ENCODE measurements around the gene SRGAP2B.
"Not testable (repeated sequence)": the region's sequence is repeated elsewhere in the genome, so short reads cannot be mapped to it uniquely, and the experiment has no call there.

Gene SRGAP2B

DNA sequence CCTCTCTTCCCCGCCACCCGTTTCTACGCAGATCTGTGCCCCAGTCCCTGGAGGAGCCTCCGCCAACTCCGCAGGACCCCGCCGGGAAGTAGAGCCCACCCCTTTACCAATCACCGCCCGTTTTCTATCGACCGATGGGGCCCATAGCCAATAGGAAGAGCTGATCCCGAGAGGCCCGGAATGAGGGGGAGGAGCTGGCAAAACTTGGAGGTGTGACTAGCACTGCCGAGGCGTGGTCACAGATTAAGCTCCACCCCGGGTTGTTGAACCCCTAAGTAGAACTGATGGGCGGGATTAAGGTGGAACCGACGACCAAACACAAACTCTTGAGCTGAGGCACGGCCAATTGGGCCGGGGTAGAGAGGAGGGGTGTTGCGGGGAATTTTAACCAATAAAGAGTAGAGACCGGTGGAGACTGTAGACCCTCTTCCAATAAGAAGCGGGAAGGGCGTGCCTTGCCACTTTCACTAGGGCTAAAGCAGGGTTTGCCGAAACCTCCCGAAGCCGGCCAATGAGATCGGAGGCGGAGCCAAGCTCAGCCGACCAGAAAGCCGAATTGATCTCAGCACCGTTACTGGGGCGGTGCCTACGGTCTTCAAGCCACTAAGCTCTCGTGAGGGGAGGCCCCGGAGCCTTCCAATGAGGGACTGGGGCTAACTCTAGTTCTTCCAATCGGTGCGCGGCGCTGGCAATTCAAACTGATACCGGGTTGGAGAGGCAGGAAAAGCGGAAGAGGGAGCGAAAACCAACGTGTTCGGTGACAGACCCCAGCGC is at the start of gene SRGAP2B, which contains the start of gene FAM72D:
SRGAP2B (minus strand) TSS at position 45 of the 774 bp plus-strand sequence. CDS start 2,427 bp downstream, outside the sequence.
FAM72D (plus strand) TSS at position 691 of the 774 bp plus-strand sequence. CDS start 874 bp downstream, outside the sequence.
- not testable (repeated sequence) for DNase-seq (ENCODE audit: low spot score)

DNA sequence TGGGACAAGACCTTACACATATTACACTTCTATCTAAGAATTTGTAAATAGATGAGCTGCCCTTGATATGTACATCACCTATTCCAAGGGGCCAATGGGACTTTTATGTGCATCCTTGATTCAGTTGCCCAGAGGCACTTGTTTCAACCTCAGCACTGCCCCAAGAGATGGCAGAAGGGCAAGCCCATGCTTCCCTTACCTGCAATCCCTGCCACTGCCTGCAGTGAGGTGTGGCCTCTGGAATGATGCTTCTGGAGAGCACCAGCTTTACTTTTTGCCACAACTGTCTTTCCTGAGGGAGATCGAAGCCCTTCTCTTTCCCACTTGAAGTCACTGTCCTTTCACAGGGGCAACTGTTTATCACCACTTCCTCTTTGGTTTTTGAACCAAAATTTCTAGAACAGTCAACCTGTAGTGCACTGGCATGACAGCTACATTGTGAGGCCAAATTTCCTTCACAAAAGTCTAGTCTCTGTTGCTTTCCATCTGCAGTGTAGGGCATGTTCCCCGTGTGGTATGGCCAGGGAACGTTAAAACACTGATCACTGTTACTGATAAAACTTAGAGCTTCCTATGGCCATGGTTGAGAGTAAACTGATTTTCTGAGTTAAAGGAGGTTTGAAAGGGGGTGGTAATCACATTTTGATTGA is 49.3 kb upstream of the SRGAP2B start:
- not testable (repeated sequence) for DNase-seq (ENCODE audit: low spot score)

- not testable (repeated sequence) for DNase-seq (ENCODE audit: low spot score)
Measured at GRCh38 chr1:145140549-145140948, 45.4 kb upstream of the SRGAP2B start.

- DNase-seq (ENCODE audit: low spot score), result not testable (repeated sequence)
Measured at GRCh38 chr1:145134476-145134875, 39.3 kb upstream of the SRGAP2B start.

DNA sequence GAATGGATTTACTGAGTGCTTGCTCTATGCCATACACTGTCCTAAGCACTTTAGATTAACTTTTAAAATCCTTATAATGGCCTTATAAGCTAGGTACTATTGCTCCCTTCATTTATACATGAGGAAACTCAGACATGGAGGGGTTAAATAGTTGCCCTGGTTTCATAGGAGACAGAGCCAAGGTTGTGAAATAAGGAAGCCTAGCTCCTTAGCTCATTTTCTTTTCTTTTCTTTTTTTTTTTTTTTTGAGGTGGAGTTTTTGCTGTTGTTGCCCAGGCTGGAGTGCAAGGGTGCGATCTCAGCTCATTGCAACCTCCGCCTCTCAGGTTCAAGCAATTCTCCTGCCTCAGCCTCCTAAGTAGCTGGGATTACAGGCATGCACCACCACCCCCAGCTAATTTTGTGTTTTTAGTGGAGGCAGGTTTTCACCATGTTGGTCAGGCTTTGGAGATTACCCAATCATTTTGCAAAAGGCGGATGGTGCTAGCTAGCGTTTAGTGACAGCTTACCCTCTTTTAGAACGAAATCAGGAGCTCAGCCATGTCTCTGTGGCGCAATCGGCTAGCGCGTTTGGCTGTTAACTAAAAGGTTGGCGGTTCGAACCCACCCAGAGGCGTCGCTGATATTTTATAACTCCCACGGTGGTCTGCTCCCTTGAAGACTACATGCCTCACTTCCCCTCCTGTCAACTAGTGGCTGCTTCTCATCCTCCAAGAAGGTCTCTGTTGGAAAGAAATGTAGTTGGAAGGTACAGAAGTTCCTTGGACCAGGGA is 33.8 kb upstream of the SRGAP2B start:
- not testable (repeated sequence) for DNase-seq (ENCODE audit: low spot score)

DNA sequence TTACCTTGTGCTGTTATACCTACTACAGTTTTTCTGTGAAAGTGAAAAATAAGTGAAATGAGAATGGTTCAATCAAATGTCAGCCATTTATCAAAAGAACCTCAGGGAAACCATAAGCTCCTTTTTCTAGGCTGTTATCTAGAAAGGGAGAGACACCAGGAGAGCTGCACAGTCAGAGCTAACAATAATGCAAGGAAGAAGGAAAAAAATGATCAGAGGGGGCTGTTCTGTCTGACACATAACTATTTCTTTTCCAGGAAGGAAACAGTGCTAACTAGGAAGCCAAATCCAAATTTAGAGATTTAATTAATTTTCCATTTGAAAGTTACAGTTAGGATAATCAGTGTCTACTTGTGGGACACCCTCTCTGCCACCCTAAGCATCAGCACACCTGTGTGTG is 32.0 kb upstream of the SRGAP2B start:
- not testable (repeated sequence) for DNase-seq (ENCODE audit: low spot score)

- not testable (repeated sequence) for DNase-seq (ENCODE audit: low spot score)
Measured at GRCh38 chr1:145125112-145125511, 30.0 kb upstream of the SRGAP2B start.

GRCh38 chr1:145123992-145124641 is 29.0 kb upstream of the SRGAP2B start:
- DNase-seq (ENCODE audit: low spot score), result not testable (repeated sequence)

- not testable (repeated sequence) for DNase-seq (ENCODE audit: low spot score)
Measured at GRCh38 chr1:145123062-145123395, 27.9 kb upstream of the SRGAP2B start.

- not testable (repeated sequence) for DNase-seq (ENCODE audit: low spot score)
Measured at GRCh38 chr1:145122344-145123061, 27.4 kb upstream of the SRGAP2B start.

DNA sequence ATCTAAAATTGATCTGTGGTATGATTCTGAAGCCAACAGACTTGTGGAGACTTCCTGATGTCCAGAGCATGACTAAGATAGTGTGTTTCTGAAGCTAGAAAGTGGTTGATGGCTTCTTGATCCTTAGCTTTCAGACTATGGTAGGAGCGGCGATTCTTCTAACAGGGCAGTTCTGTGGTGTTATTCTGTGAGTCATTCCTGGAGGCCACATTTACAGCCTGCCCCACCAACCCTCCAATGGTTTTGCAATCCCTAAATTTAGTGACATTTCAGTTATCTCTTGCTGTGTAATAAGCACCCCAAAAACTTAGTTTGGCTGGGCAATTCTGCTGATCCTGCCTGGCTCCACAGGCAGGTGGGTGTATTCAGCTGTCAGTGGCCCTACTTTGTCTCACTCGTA is 24.7 kb upstream of the SRGAP2B start:
- DNase-seq (ENCODE audit: low spot score), result not testable (repeated sequence)

GRCh38 chr1:145115587-145116493 is 20.7 kb upstream of the SRGAP2B start:
- not testable (repeated sequence) for DNase-seq (ENCODE audit: low spot score)

- DNase-seq (ENCODE audit: low spot score), result not testable (repeated sequence)
Measured at GRCh38 chr1:145114560-145115057, 19.5 kb upstream of the SRGAP2B start.

DNA sequence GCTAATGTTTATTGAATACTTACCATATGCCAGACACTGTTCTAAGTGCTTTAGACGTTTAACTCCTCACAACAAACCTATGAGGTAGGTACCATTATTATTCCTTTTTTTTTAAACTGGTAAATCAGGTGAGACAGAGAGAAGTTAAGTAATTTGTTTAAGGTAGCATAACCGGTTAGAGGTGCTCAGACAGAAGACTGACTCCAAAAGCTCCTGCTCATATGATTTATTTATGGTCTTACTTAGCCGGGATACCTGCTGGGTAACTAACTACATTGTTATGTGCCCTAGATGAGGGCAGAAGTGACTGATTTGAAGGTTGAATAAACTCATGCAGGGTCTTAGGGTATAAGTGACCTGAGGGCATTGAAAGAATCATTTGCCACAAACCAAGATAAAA is 17.6 kb upstream of the SRGAP2B start:
- not testable (repeated sequence) for DNase-seq (ENCODE audit: low spot score)

DNA sequence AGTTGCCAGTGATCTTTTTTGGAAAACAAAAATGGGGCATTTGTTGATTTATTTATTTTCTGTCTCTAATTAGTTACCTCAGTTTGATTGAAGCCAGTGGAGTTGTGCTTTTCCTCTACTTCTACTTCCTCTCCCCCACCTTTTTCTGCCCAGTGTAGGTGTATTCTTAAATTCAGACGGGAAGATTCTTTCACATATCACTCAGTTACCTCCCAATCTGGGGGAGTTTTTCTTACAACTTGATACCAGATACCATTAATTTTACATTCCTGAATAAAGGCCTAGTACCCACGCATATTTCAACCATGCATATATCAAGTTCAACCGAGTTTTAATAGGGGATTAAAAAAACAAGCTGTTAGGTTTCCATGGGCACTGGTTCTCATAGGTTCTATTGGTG is 16.5 kb upstream of the SRGAP2B start:
- not testable (repeated sequence) for DNase-seq (ENCODE audit: low spot score)

DNA sequence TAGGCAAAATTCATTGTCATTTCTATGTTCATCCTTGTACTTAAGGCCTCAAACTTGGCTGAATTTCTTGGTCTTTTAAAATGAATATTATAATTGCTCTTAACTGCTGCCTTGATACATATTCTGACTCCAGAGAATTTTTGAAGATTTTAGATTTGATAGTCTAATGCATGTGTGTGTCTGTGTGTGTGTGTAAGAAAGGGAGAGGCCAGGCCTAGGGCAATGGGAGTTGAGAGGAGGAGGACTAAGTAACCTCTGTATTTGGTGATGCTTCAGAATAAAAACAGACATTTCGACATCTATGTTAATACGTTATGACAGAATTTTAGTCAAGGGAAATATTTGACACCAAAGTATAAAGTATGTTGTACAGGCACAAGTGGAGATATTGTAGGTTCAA is 8.2 kb upstream of the SRGAP2B start:
- not testable (repeated sequence) for DNase-seq (ENCODE audit: low spot score)

GRCh38 chr1:145101725-145102124 is 6.6 kb upstream of the SRGAP2B start:
- not testable (repeated sequence) for DNase-seq (ENCODE audit: low spot score)

GRCh38 chr1:145094655-145095211 is 395 bp downstream of the SRGAP2B start:
- DNase-seq (ENCODE audit: low spot score), result not testable (repeated sequence)

DNA sequence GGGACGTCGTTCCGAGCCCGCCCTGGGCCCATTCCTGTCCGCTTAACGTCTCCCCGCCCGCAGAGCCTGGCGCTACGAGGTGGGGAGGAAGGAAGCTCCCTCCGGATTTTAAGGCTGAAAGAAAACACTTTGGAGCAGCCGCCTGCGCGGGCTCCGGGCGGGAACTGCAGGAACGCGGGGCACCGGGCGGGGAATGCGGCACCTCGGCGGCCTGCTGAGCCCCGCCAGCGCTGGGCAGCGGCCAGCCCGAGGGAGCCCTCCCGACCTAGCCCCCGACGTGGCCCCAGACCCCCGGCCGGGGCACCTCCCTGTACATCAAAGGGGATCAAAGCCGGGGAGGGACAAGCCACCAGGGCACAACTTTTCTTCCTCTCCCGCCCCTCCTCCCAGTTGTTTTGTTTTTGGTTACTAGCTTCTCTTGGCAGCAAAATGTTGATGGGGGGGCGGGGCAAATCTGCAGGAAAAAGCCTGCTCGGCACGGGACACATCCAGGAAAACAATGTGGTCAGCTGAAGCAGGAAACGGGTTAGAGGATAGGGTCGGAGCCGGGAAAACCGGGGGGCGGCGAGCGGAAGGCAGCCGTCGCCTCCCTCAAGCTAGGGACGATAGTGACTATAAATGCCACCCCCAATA is 1.5 kb downstream of the SRGAP2B start:
- not testable (repeated sequence) for DNase-seq (ENCODE audit: low spot score)

Data from iPS-NIHi11 (cell line).